ENCODE data around the gene SRSF9. TPM values are rescaled to one million over a fixed set of nuclear protein-coding genes. Genes with fewer than 3 reads are reported as not detected.
A peak's percentile ranks its signal among the peaks of the same experiment; 100 is the strongest.

SRSF9 gene
- total and polyA plus RNA-seq, 2 experiments from 2014 or later, result 166 to 263 TPM

DNA sequence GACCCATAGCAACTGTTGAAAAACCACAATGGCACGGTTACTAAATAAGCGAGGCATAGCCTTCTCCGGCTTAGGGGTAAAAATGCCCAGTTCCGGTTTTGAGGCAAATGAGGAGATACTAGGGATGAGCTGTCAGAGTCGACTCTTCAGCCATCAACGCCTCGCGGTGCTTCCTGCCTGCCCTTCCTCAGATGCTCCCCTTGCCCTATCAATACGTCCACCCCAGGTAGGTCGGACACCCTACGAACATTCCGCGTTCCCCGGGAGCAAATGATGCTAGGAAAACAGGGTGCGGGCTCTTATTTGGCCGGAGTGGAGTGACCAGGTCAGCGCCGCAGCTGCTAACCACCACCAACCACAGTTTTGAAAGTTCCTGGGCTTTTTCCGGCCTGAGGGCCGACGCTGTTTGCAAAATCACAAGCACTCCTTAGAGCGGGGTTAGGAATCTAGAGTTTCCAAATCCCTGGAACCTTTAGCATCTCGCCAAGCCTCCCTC lies 1.2 kb downstream of the SRSF9 start:
- H3K36me3 ChIP-seq (replicated peaks; ENCODE audit: insufficient read depth, low read depth), result no peaks in the 10 kb centered on the region
- peak overlapping the region; percentile 92 for H3K27ac ChIP-seq
- H3K4me1 ChIP-seq (ENCODE audit: insufficient read depth), result peaks cover 12% of the 10 kb centered on the region
- no peak for TF ChIP-seq EZH2phosphoT487 (IDR thresholded peaks at IDR 0.05; ENCODE audit: low read depth, severe bottlenecking, unreplicated experiment)
- TF ChIP-seq, protein P1, sequence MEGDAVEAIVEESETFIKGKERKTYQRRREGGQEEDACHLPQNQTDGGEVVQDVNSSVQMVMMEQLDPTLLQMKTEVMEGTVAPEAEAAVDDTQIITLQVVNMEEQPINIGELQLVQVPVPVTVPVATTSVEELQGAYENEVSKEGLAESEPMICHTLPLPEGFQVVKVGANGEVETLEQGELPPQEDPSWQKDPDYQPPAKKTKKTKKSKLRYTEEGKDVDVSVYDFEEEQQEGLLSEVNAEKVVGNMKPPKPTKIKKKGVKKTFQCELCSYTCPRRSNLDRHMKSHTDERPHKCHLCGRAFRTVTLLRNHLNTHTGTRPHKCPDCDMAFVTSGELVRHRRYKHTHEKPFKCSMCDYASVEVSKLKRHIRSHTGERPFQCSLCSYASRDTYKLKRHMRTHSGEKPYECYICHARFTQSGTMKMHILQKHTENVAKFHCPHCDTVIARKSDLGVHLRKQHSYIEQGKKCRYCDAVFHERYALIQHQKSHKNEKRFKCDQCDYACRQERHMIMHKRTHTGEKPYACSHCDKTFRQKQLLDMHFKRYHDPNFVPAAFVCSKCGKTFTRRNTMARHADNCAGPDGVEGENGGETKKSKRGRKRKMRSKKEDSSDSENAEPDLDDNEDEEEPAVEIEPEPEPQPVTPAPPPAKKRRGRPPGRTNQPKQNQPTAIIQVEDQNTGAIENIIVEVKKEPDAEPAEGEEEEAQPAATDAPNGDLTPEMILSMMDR (IDR thresholded peaks at IDR 0.05; ENCODE audit: poor library complexity), result no peak
- peak overlapping the region; percentile 95 for H3K4me2 ChIP-seq
- H3K9me3 ChIP-seq (ENCODE audit: low read depth), result no peaks in the 10 kb centered on the region
- H3K4me3 ChIP-seq, result peak overlapping the region; percentile 95
- peaks cover 41% of the 10 kb centered on the region for H4K20me1 ChIP-seq (ENCODE audit: insufficient read depth, poor library complexity, severe bottlenecking)
- WGBS (ENCODE audit: low lambda C conversion rate, missing lambda C conversion rate), result 3% methylated on average over 23 of the region's 23 CpGs
- H3K27me3 ChIP-seq, result no peaks in the 10 kb centered on the region
- DNase-seq (ENCODE audit: low spot score), result peak; percentile 49
- peak overlapping the region; percentile 58 for H2AFZ ChIP-seq
- H3K9me2 ChIP-seq (replicated peaks; ENCODE audit: insufficient read depth), result no peaks in the 10 kb centered on the region
- H3K79me2 ChIP-seq, result peaks cover 96% of the 10 kb centered on the region

DNA sequence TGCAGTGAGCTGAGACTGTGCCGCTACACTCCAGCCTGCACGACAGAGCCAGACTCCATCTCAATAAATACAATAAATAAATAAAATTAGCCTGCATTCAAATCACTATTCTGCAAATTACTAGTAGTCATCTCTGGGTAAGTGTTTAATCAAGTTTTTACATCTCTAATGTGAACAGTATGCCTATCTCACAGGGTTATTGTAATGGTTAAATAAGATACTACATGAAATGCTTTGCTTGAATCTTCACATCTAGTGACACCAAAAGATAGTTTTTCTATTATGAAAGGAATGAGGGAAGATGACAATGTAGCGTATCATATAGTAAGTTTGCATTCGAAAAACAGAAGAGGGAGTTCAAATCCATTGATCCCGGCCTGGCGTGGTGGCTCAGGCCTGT lies 2.1 kb downstream of the SRSF9 start:
- Histone ChIP-seq H3K9me2 (replicated peaks; ENCODE audit: insufficient read depth) (no peaks in the 10 kb centered on the region), H3K4me3 (no peak overlapping the region), H2AFZ (no peak overlapping the region), H3K36me3 (replicated peaks; ENCODE audit: insufficient read depth, low read depth) (no peaks in the 10 kb centered on the region), H3K9me3 (ENCODE audit: low read depth) (no peaks in the 10 kb centered on the region), H3K4me2 (peak overlapping the region; percentile 95), H3K27ac (no peak overlapping the region), H3K4me1 (ENCODE audit: insufficient read depth) (peaks cover 12% of the 10 kb centered on the region), H3K27me3 (no peaks in the 10 kb centered on the region), H3K79me2 (peaks cover 93% of the 10 kb centered on the region), H4K20me1 (ENCODE audit: insufficient read depth, poor library complexity, severe bottlenecking) (peaks cover 44% of the 10 kb centered on the region)
- DNase-seq (ENCODE audit: low spot score), result no peak
- WGBS (ENCODE audit: low lambda C conversion rate, missing lambda C conversion rate), result 98% methylated on average over 6 of the region's 6 CpGs
- TF ChIP-seq EZH2phosphoT487 (IDR thresholded peaks at IDR 0.05; ENCODE audit: low read depth, severe bottlenecking, unreplicated experiment) (no peak), EZH2 (IDR thresholded peaks at IDR 0.05; ENCODE audit: borderline replicate concordance) (no peak)
- TF ChIP-seq, protein P1 (IDR thresholded peaks at IDR 0.05; ENCODE audit: poor library complexity), result no peak

DNA sequence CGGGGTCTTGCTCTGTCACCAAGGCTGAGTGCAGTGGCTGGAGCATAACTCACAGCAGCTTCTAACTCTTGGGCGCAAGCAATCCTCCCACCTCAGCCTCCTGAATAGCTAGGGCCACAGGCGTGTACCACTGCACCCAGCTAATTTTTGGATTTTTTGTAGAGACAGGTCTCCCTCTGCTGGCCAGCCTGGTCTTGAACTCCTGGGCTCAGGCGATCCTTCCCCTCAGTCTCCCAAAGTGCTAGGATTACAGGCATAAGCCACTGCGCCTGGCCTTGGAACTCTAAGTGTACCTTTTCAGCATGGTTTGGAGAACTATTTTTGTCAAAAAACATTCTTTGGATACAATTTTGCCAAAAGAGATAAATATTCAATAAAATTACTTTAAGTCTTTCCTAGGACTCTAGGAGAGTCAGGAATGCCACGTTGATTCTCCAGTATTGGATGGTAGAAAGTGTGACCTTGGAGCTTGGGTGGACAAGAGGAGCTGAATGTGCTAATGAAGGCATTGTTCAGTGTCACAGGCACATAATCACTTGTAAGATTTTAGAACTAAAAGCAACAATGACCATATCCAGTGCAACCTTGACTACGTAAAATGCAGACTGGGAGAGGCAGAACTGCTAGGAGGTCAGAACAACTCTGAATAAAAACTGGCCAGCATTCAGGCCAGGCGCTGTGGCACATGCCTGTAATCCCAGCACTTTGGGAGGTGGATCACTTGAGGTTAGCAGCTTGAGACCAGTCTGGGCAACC lies 2.8 kb downstream of the SRSF9 start:
- no peak overlapping the region for H3K4me3 ChIP-seq
- peaks cover 91% of the 10 kb centered on the region for H3K79me2 ChIP-seq

More for the DNA sequence above, 2.8 kb downstream of the SRSF9 start:
- no peaks in the 10 kb centered on the region for H3K9me2 ChIP-seq (replicated peaks; ENCODE audit: insufficient read depth)
- 72% methylated on average over 8 of the region's 8 CpGs for WGBS (ENCODE audit: low lambda C conversion rate, missing lambda C conversion rate)
- peaks cover 47% of the 10 kb centered on the region for H4K20me1 ChIP-seq (ENCODE audit: insufficient read depth, poor library complexity, severe bottlenecking)
- H3K27me3 ChIP-seq, result no peaks in the 10 kb centered on the region
- no peak for TF ChIP-seq EZH2 (IDR thresholded peaks at IDR 0.05; ENCODE audit: borderline replicate concordance)
- TF ChIP-seq, protein P1 (IDR thresholded peaks at IDR 0.05; ENCODE audit: poor library complexity), result peak; percentile 53
- no peaks in the 10 kb centered on the region for H3K36me3 ChIP-seq (replicated peaks; ENCODE audit: insufficient read depth, low read depth)
- DNase-seq (ENCODE audit: low spot score), result peak; percentile 56
- H2AFZ ChIP-seq, result no peak overlapping the region
- no peak overlapping the region for H3K27ac ChIP-seq
- no peaks in the 10 kb centered on the region for H3K9me3 ChIP-seq (ENCODE audit: low read depth)
- H3K4me2 ChIP-seq, result peak overlapping the region; percentile 31
- H3K4me1 ChIP-seq (ENCODE audit: insufficient read depth), result peaks cover 12% of the 10 kb centered on the region

Measured in hepatocyte (in vitro differentiated cells).